K562 (cell line): Measurements from ENCODE around the gene CPT1B. TPM values are rescaled to one million over a fixed set of nuclear protein-coding genes. Genes with fewer than 3 reads are reported as not detected.

Experiments
- ATAC-seq: fragments of 200-7000 bp; cut with Tn5 transposase; 3 replicates; pipeline ENCODE4 v1.9.1; 2020; ENCODE audit warnings: moderate library complexity
- BruUV-seq: library from RNA; stranded (reverse); fragments of 400-500 nt; replicated peaks from 2 replicates; lab custom pipeline; 2021; lab: Mats Ljungman, UMichigan
- CTCF ChIA-PET: fragments of 300-600 bp; formaldehyde crosslinking; extraction: SDS; loops from one replicate; lab custom pipeline; 2021; ENCODE audit warnings: low intra/inter-chr PET ratio; lab: Yijun Ruan, JAX
- POLR2A ChIA-PET: fragments of 300-600, 350-650 bp; sonication (Branson Sonifier 250); formaldehyde crosslinking; extraction: SDS; loops from one replicate; lab custom pipeline; 2021; ENCODE audit warnings: antibody characterized with exemption, inconsistent platforms; lab: Yijun Ruan, JAX
- DNase-seq, 4 experiments: peaks; one replicate each; pipeline versions ENCODE4 v3.0.0 to v3.0.0-alpha.2; 2011 to 2018; ENCODE audit warnings: low spot score in 3 of 4, mixed read lengths in 3 of 4; ENCODE audit errors: extremely low read depth in 1 of 4
- FAIRE-seq: peaks from 2 replicates; lab custom pipeline; 2011; peaks lifted over from hg19 to GRCh38; lab: Jason Lieb, UNC
- H2AFZ ChIP-seq: 2 replicates; pipeline ENCODE4 v1.6.0; 2011; ENCODE audit warnings: low read depth, low read length, control low read depth, inconsistent platforms
- H3K27ac ChIP-seq: fragments of 200-600 bp; 3 replicates; pipeline ENCODE4 v1.8.0; 2011; ENCODE audit warnings: low read depth, mild to moderate bottlenecking, control low read depth, inconsistent platforms, low read length, moderate library complexity, mixed read lengths; ENCODE audit errors: extremely low read depth
- H3K27me3 ChIP-seq, 2 experiments: fragments of 300-600 bp in 1 of 2; 2 replicates in 1 of 2; 3 replicates in 1 of 2; pipeline versions ENCODE4 v1.6.0 to v1.8.0; 2011; ENCODE audit warnings: inconsistent platforms in 2 of 2, low read length in 2 of 2, mild to moderate bottlenecking in 1 of 2, mixed read lengths in 1 of 2, moderate library complexity in 1 of 2; ENCODE audit not compliant: control insufficient read depth in 2 of 2, insufficient read depth in 2 of 2
- H3K36me3 ChIP-seq: fragments of 300-600 bp; 3 replicates; pipeline ENCODE4 v1.8.0; 2011; ENCODE audit warnings: mild to moderate bottlenecking, low read length, inconsistent platforms; ENCODE audit not compliant: control insufficient read depth, insufficient read depth
- H3K4me1 ChIP-seq, 2 experiments: fragments of 200-600 bp in 1 of 2; replicated peaks in 1 of 2; 2 replicates in 1 of 2; 3 replicates in 1 of 2; pipeline versions ENCODE4 v1.5.1 to v1.8.0; 2011; ENCODE audit warnings: inconsistent platforms in 2 of 2, low read length in 2 of 2, mild to moderate bottlenecking in 1 of 2, mixed read lengths in 1 of 2, moderate library complexity in 1 of 2; ENCODE audit not compliant: control insufficient read depth in 2 of 2, insufficient read depth in 2 of 2
- H3K4me2 ChIP-seq: 2 replicates; pipeline ENCODE4 v1.6.1; 2011; ENCODE audit warnings: low read length, control low read depth, inconsistent platforms, mixed read lengths; ENCODE audit not compliant: insufficient read depth
- H3K4me3 ChIP-seq: fragments of 200-600 bp; sonication (generic), shearing (Covaris generic); 2 replicates; pipeline ENCODE4 v1.5.1; 2016; ENCODE audit warnings: control low read depth, inconsistent platforms
- H3K79me2 ChIP-seq: fragments of 200-600 bp; 3 replicates; pipeline ENCODE4 v1.8.0; 2011; ENCODE audit warnings: low read length, inconsistent platforms; ENCODE audit not compliant: control insufficient read depth, insufficient read depth
- H3K9ac ChIP-seq, 2 experiments: 2 replicates each; pipeline versions ENCODE4 v1.6.0 to v1.6.1; 2011; ENCODE audit warnings: low read depth in 2 of 2, low read length in 2 of 2, control low read depth in 1 of 2, inconsistent platforms in 1 of 2, mild to moderate bottlenecking in 1 of 2, mixed read lengths in 1 of 2; ENCODE audit not compliant: insufficient read depth in 1 of 2
- H3K9me1 ChIP-seq: one replicate; pipeline ENCODE4 v1.6.0; 2011; ENCODE audit warnings: inconsistent platforms, mild to moderate bottlenecking, low read length, moderate library complexity; ENCODE audit not compliant: control insufficient read depth, insufficient read depth
- H3K9me3 ChIP-seq: replicated peaks from 2 replicates; pipeline ENCODE4 v1.5.1; 2011; ENCODE audit warnings: low read depth, low read length, inconsistent platforms; ENCODE audit not compliant: control insufficient read depth, insufficient read depth
- H4K20me1 ChIP-seq: replicated peaks from 2 replicates; pipeline ENCODE4 v1.6.1; 2011; ENCODE audit warnings: low read length, inconsistent platforms, mixed read lengths; ENCODE audit not compliant: control insufficient read depth, insufficient read depth
- CBFA2T2 ChIP-seq: fragments of 450-650 bp; conservative IDR thresholded peaks from 2 replicates; pipeline ENCODE4 v1.6.1; 2017; ENCODE audit warnings: mild to moderate bottlenecking
- CBX1 ChIP-seq: sonication (generic); IDR thresholded peaks from 2 replicates; pipeline ENCODE4 v1.6.1; 2016; ENCODE audit warnings: antibody characterized with exemption, low read depth, mild to moderate bottlenecking
- POLR2G ChIP-seq: fragments of 200-400 bp; formaldehyde crosslinking; IDR thresholded peaks from 2 replicates; pipeline ENCODE4 v1.6.1; 2017; ENCODE audit warnings: low read depth, mild to moderate bottlenecking, antibody characterized with exemption, low read length, moderate library complexity
- SAP30 ChIP-seq: fragments of 200-600 bp; sonication (generic); IDR thresholded peaks from 2 replicates; pipeline ENCODE4 v1.6.1; 2012; ENCODE audit warnings: borderline replicate concordance, low read depth, mild to moderate bottlenecking, moderate library complexity, low read length, control low read depth, inconsistent platforms; ENCODE audit not compliant: insufficient read depth, poor library complexity, severe bottlenecking
- ZBTB40 ChIP-seq, 2 experiments: fragments of 450-650 bp in 1 of 2; sonication (generic) in 1 of 2; formaldehyde crosslinking in 1 of 2; IDR thresholded peaks; 2 replicates each; pipeline versions ENCODE4 v1.7.1 to v1.9.0; 2016 to 2022; ENCODE audit warnings: inconsistent platforms in 1 of 2, mild to moderate bottlenecking in 1 of 2, missing genetic modification reagents in 1 of 2
- ZNF134 ChIP-seq: fragments of 250-450 bp; sonication (Bioruptor Pico); conservative IDR thresholded peaks from 2 replicates; pipeline ENCODE4 v1.4.0; 2020
- ZNF511 ChIP-seq: sonication (generic); formaldehyde crosslinking; IDR thresholded peaks from 2 replicates; pipeline ENCODE4 v1.8.0; 2022; ENCODE audit warnings: mild to moderate bottlenecking, missing genetic modification reagents
- ZNF707 ChIP-seq: fragments of 250-450 bp; sonication (Bioruptor Pico); conservative IDR thresholded peaks from 2 replicates; pipeline ENCODE4 v1.8.0; 2022; ENCODE audit warnings: inconsistent platforms, mild to moderate bottlenecking, moderate library complexity
- WGBS: fragments of 100-300 bp; shearing (Covaris generic); methylation state at CpG from one replicate; pipeline ENCODE4 v1.1.6; 2016; ENCODE audit warnings: low coverage, mixed read lengths; ENCODE audit not compliant: insufficient coverage; ENCODE audit errors: missing lambda C conversion rate; 5-methylcytosine and 5-hydroxymethylcytosine counted together
- in situ Hi-C: fragments of 300-500 bp; cut with MboI; formaldehyde crosslinking; loops from 4 replicates; pipeline ENCODE4 v1.15.0; 2018; ENCODE audit warnings: inconsistent platforms, mixed read lengths
- intact Hi-C: fragments of 100-400 bp; cut with micrococcal nuclease; formaldehyde crosslinking; loops from 2 replicates; pipeline ENCODE4 v1.14.2; 2022
- polyA plus RNA-seq, 8 experiments: library from polyadenylated mRNA; depleted of rRNA in 4 of 8; stranded (reverse) in 5 of 8; unstranded in 3 of 8; fragments of >200 nt; fragmentation: Nextera tagmentation in 2 of 8; fragmentation: Illumina TruSeq in 1 of 8; extraction: Ambion mirVana in 2 of 8; extraction: Trizol in 1 of 8; gene quantifications; 2 replicates each; pipeline versions ENCODE4 v1.2.1 to v1.2.3, GENCODE V29; 2011 to 2014; ENCODE audit warnings: inconsistent platforms in 1 of 8, missing spikeins in 1 of 8
- total RNA-seq, 7 experiments: library from RNA; depleted of rRNA in 6 of 7; stranded (reverse); fragments of >200 nt in 6 of 7; fragmentation: Illumina TruSeq in 2 of 7; extraction: Trizol in 2 of 7; gene quantifications; 2 replicates each; pipeline versions ENCODE4 v1.2.1 to v1.2.3, GENCODE V29; 2011 to 2021; ENCODE audit warnings: low replicate concordance in 1 of 7
- TF ChIP-seq, protein P1 (sequence below), 3 experiments: fragments of 200-800 bp in 1 of 3; sonication (Bioruptor generic) in 1 of 3; sonication (generic) in 1 of 3; formaldehyde crosslinking in 1 of 3; IDR thresholded peaks; 2 replicates each; pipeline versions ENCODE4 v1.6.1 to v1.8.0; 2016 to 2022; ENCODE audit warnings: mild to moderate bottlenecking in 2 of 3, missing compliant biosample characterization in 2 of 3, missing genetic modification characterization in 2 of 3, missing genetic modification reagents in 1 of 3

The CPT1B gene
- total and polyA plus RNA-seq, 9 of the 15 experiments (the other 6 are each of a cell fraction or from before 2014, with no cell fraction given) = 0.35 to 6.1 (median 2.6) TPM

- CTCF ChIA-PET = no interaction called here
- TF ChIP-seq ZBTB40 (IDR thresholded peaks at IDR 0.05) (no peak), ZBTB40 (CRISPR knock-in tag; IDR thresholded peaks at IDR 0.05) (no peak), CBFA2T2 (no peak), ZNF707 (CRISPR knock-in tag) (no peak), SAP30 (no peak), CBX1 (no peak), ZNF511 (CRISPR knock-in tag) (no peak), POLR2G (no peak), ZNF134 (CRISPR knock-in tag) (no peak)
- TF ChIP-seq, protein P1, sequence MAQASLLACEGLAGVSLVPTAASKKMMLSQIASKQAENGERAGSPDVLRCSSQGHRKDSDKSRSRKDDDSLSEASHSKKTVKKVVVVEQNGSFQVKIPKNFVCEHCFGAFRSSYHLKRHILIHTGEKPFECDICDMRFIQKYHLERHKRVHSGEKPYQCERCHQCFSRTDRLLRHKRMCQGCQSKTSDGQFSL (CRISPR knock-in tag; IDR thresholded peaks at IDR 0.05) = no peak
- TF ChIP-seq, protein P1 (tag; IDR thresholded peaks at IDR 0.05) = no peak
Observed at GRCh38 chr22:50624347-50625130, 46.3 kb upstream of the CPT1B start.

More at GRCh38 chr22:50624347-50625130, 46.3 kb upstream of the CPT1B start:
- H2AFZ ChIP-seq = no peak overlapping the region
- H3K36me3 ChIP-seq = no peaks in the 10 kb centered on the region
- no TSS peak for BruUV-seq
- peaks cover 17 to 43% of the 10 kb centered on the region in 2 experiments; a peak in 4 of 5 replicates for H3K4me1 ChIP-seq
- POLR2A ChIA-PET = no interaction called here
- intact Hi-C loops = loop anchor here (5.0 kb wide), 1 partner anchor 68 kb away; no protein-coding TSS in a partner anchor
- H3K9ac ChIP-seq = no peak overlapping the region
- H3K27ac ChIP-seq = no peak overlapping the region
- no peaks in the 10 kb centered on the region for H3K9me3 ChIP-seq
- no peaks in the 10 kb centered on the region for H4K20me1 ChIP-seq
- no peaks in the 10 kb centered on the region for H3K27me3 ChIP-seq
- no peaks in the 10 kb centered on the region for H3K9me1 ChIP-seq
- ATAC-seq = no peak
- no peaks in the 10 kb centered on the region; the same call in 2 of the 3 replicates for H3K79me2 ChIP-seq
- no peak overlapping the region for H3K4me3 ChIP-seq
- 60% methylated on average over 13 of the region's 16 CpGs for WGBS
- no peak for FAIRE-seq
- no peak overlapping the region for H3K4me2 ChIP-seq
- no peak for DNase-seq
- in situ Hi-C loops = no loop called here
